ENCODE measurements around the gene SLCO4A1. TPM values are rescaled to one million over a fixed set of nuclear protein-coding genes. Genes with fewer than 3 reads are reported as not detected.
A peak's percentile ranks its signal among the peaks of the same experiment; 100 is the strongest.

SLCO4A1 gene
- total RNA-seq, 1 donor from 2014 or later: 3.6 TPM

DNA sequence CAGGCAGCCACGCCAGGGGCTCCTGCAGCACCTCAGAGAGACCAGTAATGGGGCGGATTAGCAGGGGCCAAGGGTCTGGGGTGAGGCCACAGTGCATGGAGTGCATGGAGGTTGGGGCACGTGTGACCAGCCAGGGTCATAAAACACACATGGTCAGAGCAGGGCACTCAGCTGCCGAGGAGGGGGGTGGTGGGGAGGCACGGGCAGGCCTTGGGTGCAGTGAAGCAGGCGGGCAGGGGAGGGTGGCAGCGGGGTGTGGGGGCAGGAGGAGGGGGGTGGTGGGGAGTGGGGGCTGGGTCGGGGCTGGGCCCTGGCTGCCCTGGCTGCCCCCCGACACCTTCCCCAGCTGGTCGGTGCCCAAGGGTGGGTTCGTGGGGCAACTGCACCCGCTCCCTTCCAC, 42.7 kb downstream of the SLCO4A1 start:
- Mint-ChIP-seq H3K27me3 (peaks cover 19% of the 10 kb centered on the region), H3K4me3 (ENCODE audit: low read depth) (no peak overlapping the region), H3K27ac (no peak overlapping the region), H3K9me3 (ENCODE audit: low read depth) (peaks cover 9% of the 10 kb centered on the region), H3K36me3 (ENCODE audit: insufficient read depth) (no peaks in the 10 kb centered on the region), H3K4me1 (ENCODE audit: low read depth) (peaks cover 2% of the 10 kb centered on the region)
- DNase-seq (ENCODE audit: low spot score, unreplicated experiment): no peak
- no peak for TF ChIP-seq CTCF (IDR thresholded peaks at IDR 0.05; ENCODE audit: unreplicated experiment)

- Mint-ChIP-seq H3K27ac (no peak overlapping the region), H3K9me3 (ENCODE audit: low read depth) (no peaks in the 10 kb centered on the region), H3K27me3 (peaks cover 19% of the 10 kb centered on the region), H3K4me3 (ENCODE audit: low read depth) (no peak overlapping the region), H3K4me1 (ENCODE audit: low read depth) (peaks cover 2% of the 10 kb centered on the region), H3K36me3 (ENCODE audit: insufficient read depth) (no peaks in the 10 kb centered on the region)
- no peak for DNase-seq (ENCODE audit: low spot score, unreplicated experiment)
- TF ChIP-seq CTCF (IDR thresholded peaks at IDR 0.05; ENCODE audit: unreplicated experiment): no peak
Measured at GRCh38 chr20:62685781-62686555, 43.7 kb downstream of the SLCO4A1 start.

DNA sequence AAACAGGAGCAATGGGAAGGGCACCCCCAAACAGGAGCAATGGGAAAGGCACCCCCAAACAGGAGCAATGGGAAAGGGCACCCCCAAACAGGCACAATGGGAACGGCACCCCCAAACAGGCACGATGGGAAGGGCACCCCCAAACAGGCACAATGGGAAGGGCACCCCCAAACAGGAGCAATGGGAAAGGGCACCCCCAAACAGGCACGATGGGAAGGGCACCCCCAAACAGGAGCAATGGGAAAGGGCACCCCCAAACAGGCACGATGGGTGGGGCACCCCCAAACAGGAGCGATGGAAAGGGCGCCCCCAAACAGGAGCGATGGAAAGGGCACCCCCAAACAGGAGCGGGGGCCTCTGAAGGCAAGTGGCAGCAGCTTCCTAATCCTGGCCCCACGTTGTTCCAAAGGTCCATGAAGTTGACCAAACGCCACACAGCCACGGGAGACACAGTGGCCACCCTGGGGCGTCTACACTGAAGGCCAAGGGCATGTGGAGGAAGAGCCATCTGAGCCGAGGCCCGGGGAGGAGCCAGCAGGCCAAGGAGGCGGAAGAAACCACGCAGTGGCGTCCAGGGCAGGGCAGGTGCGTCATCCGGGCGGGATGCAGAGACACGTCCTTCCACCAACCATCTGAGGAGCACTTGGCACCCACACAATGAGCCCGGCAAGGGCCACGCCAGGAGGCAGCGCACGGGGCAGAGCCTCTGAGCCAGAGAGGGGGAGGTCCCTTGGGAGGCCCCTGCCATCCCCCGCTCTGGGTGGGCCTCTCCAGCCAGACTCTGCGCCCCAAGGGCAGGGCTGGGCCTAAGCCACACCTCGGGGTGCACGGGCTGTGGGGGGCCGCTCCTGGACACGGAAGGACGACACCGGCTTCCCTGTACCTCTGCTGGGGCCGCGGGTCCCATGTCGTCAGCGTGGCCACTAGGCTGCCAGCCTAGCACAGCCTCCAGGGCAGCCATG, 44.8 kb downstream of the SLCO4A1 start:
- Mint-ChIP-seq H3K4me3 (ENCODE audit: low read depth) (no peak overlapping the region), H3K4me1 (ENCODE audit: low read depth) (peaks cover 2% of the 10 kb centered on the region), H3K27ac (no peak overlapping the region), H3K27me3 (peaks cover 20% of the 10 kb centered on the region), H3K9me3 (ENCODE audit: low read depth) (no peaks in the 10 kb centered on the region), H3K36me3 (ENCODE audit: insufficient read depth) (no peaks in the 10 kb centered on the region)
- DNase-seq (ENCODE audit: low spot score, unreplicated experiment): no peak
- TF ChIP-seq CTCF (IDR thresholded peaks at IDR 0.05; ENCODE audit: unreplicated experiment): no peak

GRCh38 chr20:62688083-62688482, 45.8 kb downstream of the SLCO4A1 start:
- no peak for TF ChIP-seq CTCF (IDR thresholded peaks at IDR 0.05; ENCODE audit: unreplicated experiment)
- H3K4me3 Mint-ChIP-seq (ENCODE audit: low read depth): no peak overlapping the region
- H3K4me1 Mint-ChIP-seq (ENCODE audit: low read depth): peaks cover 2% of the 10 kb centered on the region

GRCh38 chr20:62688855-62689460, 46.7 kb downstream of the SLCO4A1 start:
- Mint-ChIP-seq H3K4me3 (ENCODE audit: low read depth) (no peak overlapping the region), H3K27me3 (peaks cover 16% of the 10 kb centered on the region), H3K4me1 (ENCODE audit: low read depth) (peaks cover 2% of the 10 kb centered on the region), H3K27ac (no peak overlapping the region), H3K9me3 (ENCODE audit: low read depth) (no peaks in the 10 kb centered on the region), H3K36me3 (ENCODE audit: insufficient read depth) (no peaks in the 10 kb centered on the region)
- TF ChIP-seq CTCF (IDR thresholded peaks at IDR 0.05; ENCODE audit: unreplicated experiment): peak; percentile 29
- no peak for DNase-seq (ENCODE audit: low spot score, unreplicated experiment)

More at GRCh38 chr20:62688083-62688482, 45.8 kb downstream of the SLCO4A1 start:
- H3K9me3 Mint-ChIP-seq (ENCODE audit: low read depth): no peaks in the 10 kb centered on the region
- DNase-seq (ENCODE audit: low spot score, unreplicated experiment): no peak
- H3K27ac Mint-ChIP-seq: no peak overlapping the region
- H3K27me3 Mint-ChIP-seq: peaks cover 18% of the 10 kb centered on the region
- H3K36me3 Mint-ChIP-seq (ENCODE audit: insufficient read depth): no peaks in the 10 kb centered on the region
